HCT116 (cell line): ENCODE data around the gene NFIC.

Experiments
- CBX3 ChIP-seq: IDR thresholded peaks from 2 replicates; pipeline ENCODE4 v1.6.1; 2012; ENCODE audit warnings: low read depth
- EGR1 ChIP-seq: IDR thresholded peaks from 2 replicates; pipeline ENCODE4 v1.6.1; 2012; ENCODE audit warnings: low read depth
- JUND ChIP-seq: IDR thresholded peaks from 2 replicates; pipeline ENCODE4 v1.6.1; 2012
- POLR2A ChIP-seq: IDR thresholded peaks from 2 replicates; pipeline ENCODE4 v1.7.0; 2011; ENCODE audit warnings: borderline replicate concordance; ENCODE audit not compliant: insufficient read depth, insufficient read length; ENCODE audit errors: extremely low read depth
- POLR2AphosphoS5 ChIP-seq: IDR thresholded peaks from 2 replicates; pipeline ENCODE4 v1.6.1; 2011; ENCODE audit warnings: mild to moderate bottlenecking, low read depth, low read length, moderate library complexity
- SP1 ChIP-seq: IDR thresholded peaks from 2 replicates; pipeline ENCODE4 v1.6.1; 2012; ENCODE audit warnings: low read depth
- SRF ChIP-seq: IDR thresholded peaks from 2 replicates; pipeline ENCODE4 v1.6.1; 2012; ENCODE audit warnings: low read depth
- TCF7L2 ChIP-seq: IDR thresholded peaks from 2 replicates; pipeline ENCODE4 v1.7.0; 2011; ENCODE audit warnings: borderline replicate concordance, inconsistent platforms; ENCODE audit not compliant: insufficient read depth, insufficient read length; ENCODE audit errors: extremely low read depth
- TF ChIP-seq, protein P1 (sequence below), 3 experiments: fragments of 200-600 bp in 1 of 3; sonication (generic) in 1 of 3; IDR thresholded peaks in 2 of 3; conservative IDR thresholded peaks in 1 of 3; 2 replicates each; pipeline ENCODE4 v1.5.1; 2012 to 2017; ENCODE audit warnings: low read depth in 2 of 3, low read length in 2 of 3, antibody characterized with exemption in 1 of 3, borderline replicate concordance in 1 of 3, control low read depth in 1 of 3, mild to moderate bottlenecking in 1 of 3, mixed read lengths in 1 of 3, mixed run types in 1 of 3, moderate library complexity in 1 of 3; ENCODE audit not compliant: insufficient read depth in 1 of 3

DNA sequence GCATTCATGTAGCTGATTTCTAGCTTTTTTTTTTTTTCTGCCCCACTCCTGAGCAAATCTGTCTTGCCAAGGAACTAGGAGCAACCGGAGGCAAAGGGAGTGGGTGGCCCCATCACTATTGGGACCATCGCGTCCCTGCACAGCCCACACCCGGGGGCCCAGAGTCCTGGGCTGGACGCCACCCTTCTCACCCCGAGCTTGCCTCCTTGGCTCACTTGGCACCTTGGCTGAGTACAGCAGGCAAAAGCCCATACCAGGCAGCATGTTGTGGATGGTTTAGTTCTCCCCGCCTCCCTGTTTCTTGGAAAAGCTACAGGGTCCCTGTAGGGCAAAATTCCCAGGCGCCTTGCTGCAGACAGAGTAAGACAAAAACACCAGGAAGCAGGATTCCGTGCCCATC is 100.3 kb downstream of the NFIC start:
- TF ChIP-seq, protein P1, sequence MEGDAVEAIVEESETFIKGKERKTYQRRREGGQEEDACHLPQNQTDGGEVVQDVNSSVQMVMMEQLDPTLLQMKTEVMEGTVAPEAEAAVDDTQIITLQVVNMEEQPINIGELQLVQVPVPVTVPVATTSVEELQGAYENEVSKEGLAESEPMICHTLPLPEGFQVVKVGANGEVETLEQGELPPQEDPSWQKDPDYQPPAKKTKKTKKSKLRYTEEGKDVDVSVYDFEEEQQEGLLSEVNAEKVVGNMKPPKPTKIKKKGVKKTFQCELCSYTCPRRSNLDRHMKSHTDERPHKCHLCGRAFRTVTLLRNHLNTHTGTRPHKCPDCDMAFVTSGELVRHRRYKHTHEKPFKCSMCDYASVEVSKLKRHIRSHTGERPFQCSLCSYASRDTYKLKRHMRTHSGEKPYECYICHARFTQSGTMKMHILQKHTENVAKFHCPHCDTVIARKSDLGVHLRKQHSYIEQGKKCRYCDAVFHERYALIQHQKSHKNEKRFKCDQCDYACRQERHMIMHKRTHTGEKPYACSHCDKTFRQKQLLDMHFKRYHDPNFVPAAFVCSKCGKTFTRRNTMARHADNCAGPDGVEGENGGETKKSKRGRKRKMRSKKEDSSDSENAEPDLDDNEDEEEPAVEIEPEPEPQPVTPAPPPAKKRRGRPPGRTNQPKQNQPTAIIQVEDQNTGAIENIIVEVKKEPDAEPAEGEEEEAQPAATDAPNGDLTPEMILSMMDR (IDR thresholded peaks at IDR 0.05 in 2 of 3, conservative IDR thresholded peaks at IDR 0.05 in 1 of 3; ENCODE audit: borderline replicate concordance in 1 of 3, insufficient read depth in 1 of 3, low read depth in 2 of 3, low read length in 2 of 3) = no peak
- TF ChIP-seq POLR2A = no peak
- TF ChIP-seq SRF = no peak
- TF ChIP-seq TCF7L2 = no peak
- no peak for TF ChIP-seq EGR1
- no peak for TF ChIP-seq POLR2AphosphoS5
- no peak for TF ChIP-seq SP1
- TF ChIP-seq CBX3 = no peak
- no peak for TF ChIP-seq JUND
